GM12872 (cell line): ENCODE measurements around the gene IFNGR2.

Experiments
- CTCF ChIP-seq: IDR thresholded peaks from 3 replicates; pipeline ENCODE4 v1.5.1; 2011; ENCODE audit warnings: low read depth, mild to moderate bottlenecking, low read length, moderate library complexity; ENCODE audit not compliant: insufficient read depth

IFNGR2 gene

GRCh38 chr21:33403128-33403785, at the start of gene IFNGR2:
TSS of gene IFNGR2 (plus strand) at chr21:33403413. CDS start at chr21:33403544, 131 bp downstream.
- no peak for TF ChIP-seq CTCF

- no peak for TF ChIP-seq CTCF
These were observed 47.9 kb upstream of the IFNGR2 start for GRCh38 chr21:33355355-33355754.

GRCh38 chr21:33355996-33356395, 47.2 kb upstream of the IFNGR2 start:
- TF ChIP-seq CTCF = no peak

- TF ChIP-seq CTCF = no peak
These were observed 46.0 kb upstream of the IFNGR2 start for GRCh38 chr21:33357177-33357576.

GRCh38 chr21:33359446-33359845, 43.8 kb upstream of the IFNGR2 start:
- TF ChIP-seq CTCF = no peak

- TF ChIP-seq CTCF = no peak
These were observed 42.9 kb upstream of the IFNGR2 start for GRCh38 chr21:33360281-33360680.

- peak; percentile 96 for TF ChIP-seq CTCF
These were observed 42.2 kb upstream of the IFNGR2 start for GRCh38 chr21:33360881-33361602.
